IMR-90 (cell line): ENCODE results near the gene IGDCC3. TPM values are rescaled to one million over a fixed set of nuclear protein-coding genes. Genes with fewer than 3 reads are reported as not detected.

Experiments
- ATAC-seq: fragments of 200-7000 bp; cut with Tn5 transposase; 2 replicates; pipeline ENCODE4 v1.9.1; 2020; ENCODE audit warnings: low read depth, mild to moderate bottlenecking, moderate library complexity
- BruUV-seq: library from RNA; stranded (reverse); fragments of 400-500 nt; replicated peaks from 2 replicates; lab custom pipeline; 2021; lab: Mats Ljungman, UMichigan
- CTCF ChIA-PET: fragments of 300-600 bp; formaldehyde crosslinking; extraction: SDS; loops from one replicate; lab custom pipeline; 2021; ENCODE audit warnings: antibody characterized with exemption; lab: Yijun Ruan, JAX
- POLR2A ChIA-PET: fragments of 300-600 bp; sonication (Branson Sonifier 250); formaldehyde crosslinking; loops from one replicate; lab custom pipeline; 2022; ENCODE audit warnings: antibody characterized with exemption; ENCODE audit not compliant: unreplicated experiment; lab: Charles Lee
- DNase-seq: peaks from one replicate; pipeline ENCODE4 v3.0.0; 2013
- H2AFZ ChIP-seq: replicated peaks from 2 replicates; pipeline ENCODE3; 2013; ENCODE audit warnings: low read length, mild to moderate bottlenecking; ENCODE audit not compliant: poor library complexity
- H2AK5ac ChIP-seq: 2 replicates; pipeline ENCODE4 v1.6.1; 2013; ENCODE audit warnings: low read depth, low read length, inconsistent platforms
- H2AK9ac ChIP-seq: replicated peaks from 2 replicates; pipeline ENCODE3; 2013; ENCODE audit warnings: mild to moderate bottlenecking, low read depth, low read length, moderate library complexity; ENCODE audit not compliant: poor library complexity
- H2BK120ac ChIP-seq: 2 replicates; pipeline ENCODE4 v1.6.1; 2013; ENCODE audit warnings: low read depth, low read length, inconsistent platforms
- H2BK15ac ChIP-seq: 3 replicates; pipeline ENCODE4 v1.6.1; 2013; ENCODE audit warnings: low read depth, low read length, inconsistent platforms
- H2BK20ac ChIP-seq: 2 replicates; pipeline ENCODE4 v1.6.1; 2013; ENCODE audit warnings: low read depth, mild to moderate bottlenecking, inconsistent platforms, low read length, moderate library complexity
- H2BK5ac ChIP-seq: 2 replicates; pipeline ENCODE4 v1.6.1; 2013; ENCODE audit warnings: mild to moderate bottlenecking, low read depth, low read length, inconsistent platforms; ENCODE audit not compliant: poor library complexity, severe bottlenecking
- H3K14ac ChIP-seq: replicated peaks from 2 replicates; pipeline ENCODE4 v1.6.1; 2013; ENCODE audit warnings: low read depth, low read length, inconsistent platforms
- H3K18ac ChIP-seq: 2 replicates; pipeline ENCODE4 v1.6.1; 2013; ENCODE audit warnings: low read depth, low read length, control low read depth
- H3K23ac ChIP-seq: 2 replicates; pipeline ENCODE4 v1.6.1; 2013; ENCODE audit warnings: low read depth, low read length, inconsistent platforms
- H3K27ac ChIP-seq: 2 replicates; pipeline ENCODE4 v1.5.1; 2013; ENCODE audit warnings: mild to moderate bottlenecking, control low read depth, low read length; ENCODE audit not compliant: insufficient read depth
- H3K27me3 ChIP-seq: 2 replicates; pipeline ENCODE4 v1.6.1; 2013; ENCODE audit warnings: low read length; ENCODE audit not compliant: control insufficient read depth, insufficient read depth
- H3K36me3 ChIP-seq: 2 replicates; pipeline ENCODE4 v1.6.1; 2013; ENCODE audit warnings: low read length, mixed read lengths; ENCODE audit not compliant: control insufficient read depth, insufficient read depth
- H3K4ac ChIP-seq: 2 replicates; pipeline ENCODE4 v1.6.1; 2013; ENCODE audit warnings: low read depth, low read length, inconsistent platforms
- H3K4me1 ChIP-seq: 2 replicates; pipeline ENCODE4 v1.6.1; 2013; ENCODE audit warnings: low read length, mixed read lengths; ENCODE audit not compliant: control insufficient read depth, insufficient read depth
- H3K4me2 ChIP-seq: 2 replicates; pipeline ENCODE4 v1.6.1; 2013; ENCODE audit warnings: low read depth, mild to moderate bottlenecking, control low read depth, low read length, moderate library complexity
- H3K4me3 ChIP-seq: 2 replicates; pipeline ENCODE4 v1.5.1; 2013; ENCODE audit warnings: low read depth, mild to moderate bottlenecking, control low read depth, low read length, moderate library complexity; ENCODE audit not compliant: insufficient read depth
- H3K56ac ChIP-seq: 2 replicates; pipeline ENCODE4 v1.6.1; 2013; ENCODE audit warnings: low read length, inconsistent platforms; ENCODE audit not compliant: insufficient read depth; ENCODE audit errors: extremely low read depth
- H3K79me1 ChIP-seq, 2 experiments: 2 replicates each; pipeline ENCODE4 v1.6.1; 2013; ENCODE audit warnings: low read length in 2 of 2, inconsistent platforms in 1 of 2, low read depth in 1 of 2
- H3K9ac ChIP-seq: 2 replicates; pipeline ENCODE4 v1.6.1; 2013; ENCODE audit warnings: low read depth, low read length, control low read depth
- H3K9me1 ChIP-seq: 2 replicates; pipeline ENCODE4 v1.6.1; 2013; ENCODE audit warnings: low read length, inconsistent platforms; ENCODE audit not compliant: insufficient read depth
- H3K9me3 ChIP-seq: 2 replicates; pipeline ENCODE4 v1.6.1; 2013; ENCODE audit warnings: low read length; ENCODE audit not compliant: control insufficient read depth, insufficient read depth
- H4K20me1 ChIP-seq: 2 replicates; pipeline ENCODE4 v1.6.1; 2013; ENCODE audit warnings: low read length, inconsistent platforms; ENCODE audit not compliant: insufficient read depth
- H4K5ac ChIP-seq: 2 replicates; pipeline ENCODE4 v1.6.1; 2013; ENCODE audit warnings: mild to moderate bottlenecking, low read depth, low read length, control low read depth
- H4K8ac ChIP-seq, 2 experiments: 2 replicates each; pipeline ENCODE4 v1.6.1; 2013; ENCODE audit warnings: low read depth in 2 of 2, low read length in 2 of 2, control low read depth in 1 of 2, inconsistent platforms in 1 of 2
- H4K91ac ChIP-seq: 2 replicates; pipeline ENCODE4 v1.6.1; 2013; ENCODE audit warnings: low read depth, low read length, inconsistent platforms; ENCODE audit not compliant: insufficient read depth
- BHLHE40 ChIP-seq: fragments of 150-350 bp; IDR thresholded peaks from 2 replicates; pipeline ENCODE4 v1.6.1; 2016; ENCODE audit warnings: mild to moderate bottlenecking, low read depth, low read length
- CEBPB ChIP-seq: IDR thresholded peaks from 2 replicates; pipeline ENCODE4 v1.6.1; 2012; ENCODE audit warnings: low read depth, low read length, improper control_type of control experiment
- CHD1 ChIP-seq: IDR thresholded peaks from 2 replicates; pipeline ENCODE4 v1.6.1; 2012; ENCODE audit warnings: low read depth, low read length, improper control_type of control experiment
- CTCF ChIP-seq: conservative IDR thresholded peaks from 2 replicates; pipeline ENCODE4 v1.5.1; 2012; ENCODE audit warnings: mild to moderate bottlenecking, low read depth, low read length, improper control_type of control experiment
- FOS ChIP-seq: fragments of 150-350 bp; IDR thresholded peaks from 2 replicates; pipeline ENCODE4 v1.6.1; 2016; ENCODE audit warnings: low read depth, low read length
- MAFK ChIP-seq: IDR thresholded peaks from 2 replicates; pipeline ENCODE4 v1.6.1; 2012; ENCODE audit warnings: low read depth, low read length, improper control_type of control experiment
- MAZ ChIP-seq: IDR thresholded peaks from 2 replicates; pipeline ENCODE4 v1.6.1; 2012; ENCODE audit warnings: low read depth, mild to moderate bottlenecking, low read length, improper control_type of control experiment, moderate library complexity, borderline replicate concordance
- MXI1 ChIP-seq: IDR thresholded peaks from 2 replicates; pipeline ENCODE4 v1.6.1; 2012; ENCODE audit warnings: low read depth, mild to moderate bottlenecking, low read length, moderate library complexity, borderline replicate concordance
- NFE2L2 ChIP-seq: fragments of 150-350 bp; IDR thresholded peaks from 2 replicates; pipeline ENCODE4 v1.6.1; 2016; ENCODE audit warnings: low read depth, mild to moderate bottlenecking, low read length
- POLR2A ChIP-seq: IDR thresholded peaks from 2 replicates; pipeline ENCODE4 v1.6.1; 2012; ENCODE audit warnings: mild to moderate bottlenecking, low read depth, low read length
- RAD21 ChIP-seq: IDR thresholded peaks from 2 replicates; pipeline ENCODE4 v1.6.1; 2012; ENCODE audit warnings: low read length, improper control_type of control experiment
- RCOR1 ChIP-seq: IDR thresholded peaks from 2 replicates; pipeline ENCODE4 v1.6.1; 2012; ENCODE audit warnings: mild to moderate bottlenecking, low read length, improper control_type of control experiment; ENCODE audit not compliant: insufficient replicate concordance
- RFX5 ChIP-seq: IDR thresholded peaks from 2 replicates; pipeline ENCODE4 v1.8.0; 2012; ENCODE audit warnings: low read depth, mild to moderate bottlenecking, low read length, moderate library complexity
- SMC3 ChIP-seq: fragments of 150-350 bp; IDR thresholded peaks from 2 replicates; pipeline ENCODE4 v1.6.1; 2016; ENCODE audit warnings: low read depth, mild to moderate bottlenecking, antibody characterized with exemption, low read length, moderate library complexity
- USF2 ChIP-seq: fragments of 150-350 bp; IDR thresholded peaks from 2 replicates; pipeline ENCODE4 v1.6.1; 2017; ENCODE audit warnings: mild to moderate bottlenecking, antibody characterized with exemption, low read length, low read depth
- WGBS, 2 experiments: methylation state at CpG; one replicate each; pipeline versions ENCODE4 v1.1.5 to v1.1.7; 2013; ENCODE audit warnings: missing lambda C conversion rate in 2 of 2; ENCODE audit not compliant: insufficient read length in 1 of 2; ENCODE audit errors: extremely low coverage in 2 of 2; 5-methylcytosine and 5-hydroxymethylcytosine counted together
- dilution Hi-C: fragments of 300-500 bp; cut with HindIII; formaldehyde crosslinking; loops from one replicate; pipeline ENCODE4 v1.14.3; 2018; ENCODE audit warnings: low sequenced_read_pairs; ENCODE audit not compliant: unreplicated experiment
- in situ Hi-C: fragments of 300-500 bp; cut with MboI; formaldehyde crosslinking; loops from 3 replicates; pipeline ENCODE4 v1.14.3; 2019; ENCODE audit warnings: low sequenced_read_pairs, inconsistent platforms, mixed read lengths
- intact Hi-C: fragments of 100-400 bp; cut with micrococcal nuclease; formaldehyde crosslinking; loops from 2 replicates; pipeline ENCODE4 v1.10.0; 2022
- polyA plus RNA-seq, 3 experiments: library from polyadenylated mRNA; depleted of rRNA; stranded (reverse); fragments of >200 nt; gene quantifications; 2 replicates each; pipeline ENCODE4 v1.2.3, GENCODE V29; 2012; ENCODE audit warnings: low replicate concordance in 1 of 3
- total RNA-seq: library from RNA; depleted of rRNA; stranded (reverse); fragments of >200 nt; gene quantifications from 2 replicates; pipeline ENCODE4 v1.2.3, GENCODE V29; 2012
- TF ChIP-seq, protein P1 (sequence below): fragments of 150-350 bp; IDR thresholded peaks from 2 replicates; pipeline ENCODE4 v1.6.1; 2016; ENCODE audit warnings: low read depth, mild to moderate bottlenecking, low read length, moderate library complexity, borderline replicate concordance

The IGDCC3 gene
- total and polyA plus RNA-seq, 2 of the 4 experiments (the other 2 are of a cell fraction) = 0.18 to 0.19 TPM

GRCh38 chr15:65305776-65306175 lies 72.0 kb downstream of the IGDCC3 start:
- Histone ChIP-seq H3K27ac (no peak overlapping the region), H3K36me3 (no peaks in the 10 kb centered on the region), H3K4me3 (no peak overlapping the region), H3K79me1 (no peaks in the 10 kb centered on the region), H3K9me1 (0 out of 2 replicates have a peak, but pooled peaks cover 3% of the 10 kb centered on the region), H3K14ac (no peak overlapping the region), H4K5ac (no peak overlapping the region), H2BK120ac (no peak overlapping the region), H3K9me3 (no peaks in the 10 kb centered on the region), H4K91ac (no peak overlapping the region), H3K4me1 (peaks cover 14% of the 10 kb centered on the region), H2AFZ (no peak overlapping the region), H3K23ac (no peak overlapping the region), H3K4me2 (no peak overlapping the region), H4K20me1 (peaks cover 12% of the 10 kb centered on the region), H4K8ac (no peak overlapping the region), H3K9ac (no peak overlapping the region), H2BK5ac (no peak overlapping the region), H2AK9ac (no peak overlapping the region), H3K4ac (no peak overlapping the region), H3K27me3 (no peaks in the 10 kb centered on the region), H2BK15ac (no peak overlapping the region), H2AK5ac (no peak overlapping the region), H3K18ac (no peak overlapping the region), H3K56ac (no peak overlapping the region), H2BK20ac (no peak overlapping the region)
- ATAC-seq (no peak), DNase-seq (no peak)
- BruUV-seq = no TSS peak
- TF ChIP-seq, protein P1, sequence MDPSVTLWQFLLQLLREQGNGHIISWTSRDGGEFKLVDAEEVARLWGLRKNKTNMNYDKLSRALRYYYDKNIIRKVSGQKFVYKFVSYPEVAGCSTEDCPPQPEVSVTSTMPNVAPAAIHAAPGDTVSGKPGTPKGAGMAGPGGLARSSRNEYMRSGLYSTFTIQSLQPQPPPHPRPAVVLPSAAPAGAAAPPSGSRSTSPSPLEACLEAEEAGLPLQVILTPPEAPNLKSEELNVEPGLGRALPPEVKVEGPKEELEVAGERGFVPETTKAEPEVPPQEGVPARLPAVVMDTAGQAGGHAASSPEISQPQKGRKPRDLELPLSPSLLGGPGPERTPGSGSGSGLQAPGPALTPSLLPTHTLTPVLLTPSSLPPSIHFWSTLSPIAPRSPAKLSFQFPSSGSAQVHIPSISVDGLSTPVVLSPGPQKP = no peak
- TF ChIP-seq RAD21 = no peak
- no peak for TF ChIP-seq FOS
- TF ChIP-seq BHLHE40 = no peak
- no peak for TF ChIP-seq MAFK
- no peak for TF ChIP-seq RFX5
- no peak for TF ChIP-seq POLR2A
- TF ChIP-seq CHD1 = no peak
- TF ChIP-seq SMC3 = no peak
- TF ChIP-seq MXI1 = no peak
- no peak for TF ChIP-seq NFE2L2
- no peak for TF ChIP-seq CEBPB
- no peak for TF ChIP-seq MAZ
- no peak for TF ChIP-seq USF2
- no peak for TF ChIP-seq RCOR1
- no peak for TF ChIP-seq CTCF
- CTCF ChIA-PET = interaction anchor here (1.0 kb wide), 1 partner anchor 96 kb away, joined by 3 read pairs; no protein-coding TSS in a partner anchor
- POLR2A ChIA-PET = interaction anchor here (0.6 kb wide), 1 partner anchor 95 kb away, joined by 3 read pairs; no protein-coding TSS in a partner anchor
- intact Hi-C loops = no loop called here
- dilution Hi-C loops = no loop called here
- 80% methylated on average over 1 of the region's 3 CpGs; no CpG with 5 or more reads in 1 of the 2 experiments for WGBS, 2 experiments
- in situ Hi-C loops = no loop called here
